H1 (cell line): ENCODE data around the gene CEBPG. TPM values are rescaled to one million over a fixed set of nuclear protein-coding genes. Genes with fewer than 3 reads are reported as not detected.

Experiments
- TBP ChIP-seq: IDR thresholded peaks from 2 replicates; pipeline ENCODE4 v1.6.1; 2011; ENCODE audit warnings: low read depth, low read length, improper control_type of control experiment
- polyA plus RNA-seq, 7 experiments: library from polyadenylated mRNA; depleted of rRNA in 3 of 7; stranded (reverse) in 5 of 7; unstranded in 2 of 7; fragments of >200 nt in 5 of 7; fragments of 200-250 nt in 2 of 7; gene quantifications; 1 replicate in 5 of 7; 2 replicates in 1 of 7; 4 replicates in 1 of 7; pipeline versions ENCODE4 v1.2.1 to v1.2.3, GENCODE V29; 2011 to 2013; ENCODE audit warnings: missing spikeins in 2 of 7, mixed read lengths in 2 of 7
- total RNA-seq: library from RNA; stranded (reverse); fragmentation: NEBNext Ultra II Directional; extraction: Animal tissue kit (Norgen Biotek cat#: 25700); gene quantifications from 2 replicates; pipeline ENCODE4 v1.2.1, GENCODE V29; 2021

CEBPG gene
- total and polyA plus RNA-seq, 2 of the 8 experiments (the other 6 are each of a cell fraction or from before 2014, with no cell fraction given): 12.3 to 35.4 TPM

DNA sequence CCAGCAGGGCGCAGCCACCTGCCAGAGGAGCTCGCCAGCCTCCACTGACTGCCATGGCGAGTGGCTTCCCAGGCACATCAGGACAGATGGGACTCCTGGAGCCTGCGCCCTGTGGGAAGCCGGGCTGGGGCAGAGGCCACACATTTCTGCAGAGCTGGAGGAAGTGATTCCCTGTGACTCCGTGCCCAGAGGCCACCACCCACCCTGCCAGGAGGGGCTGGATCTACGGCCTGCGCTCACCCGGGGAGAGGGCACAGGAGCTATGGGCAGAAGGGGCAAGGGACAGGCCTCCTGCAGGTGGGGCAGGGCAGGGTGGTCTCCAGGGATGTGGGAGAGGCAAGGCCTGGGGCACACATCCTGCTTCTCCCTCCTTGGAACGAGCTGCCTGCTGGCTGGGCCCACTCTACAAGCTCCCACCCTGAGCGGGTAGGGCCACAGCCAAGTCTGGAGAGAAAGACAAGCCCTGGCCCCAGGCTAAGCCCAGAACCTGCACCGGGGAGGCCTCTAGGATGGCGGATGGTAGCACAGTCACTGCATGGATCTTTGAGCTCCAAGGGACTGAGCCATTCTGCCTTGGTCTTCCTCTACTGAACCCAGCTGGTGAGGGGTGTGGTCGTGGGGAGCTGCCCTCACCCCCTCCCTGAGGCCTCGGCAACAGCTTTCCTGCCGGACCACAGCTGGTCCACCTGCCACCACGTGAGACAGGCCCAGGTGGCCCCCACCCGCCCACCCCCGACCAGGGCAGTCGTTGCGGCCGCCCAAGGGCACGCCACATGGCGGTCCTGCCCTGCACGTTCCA, 40.6 kb downstream of the CEBPG start (continued):
- TF ChIP-seq TBP: no peak
